ENCODE measurements around the gene CHMP4B. TPM values are rescaled to one million over a fixed set of nuclear protein-coding genes. Genes with fewer than 3 reads are reported as not detected.

The CHMP4B gene
- total RNA-seq, 1 experiment from 2014 or later = 34.3 TPM

- in situ Hi-C loops (cut with HindIII; ENCODE audit: low pct_unique_long_range_greater_than_20kb, low sequenced_read_pairs) = no loop called here
- DNase-seq (ENCODE audit: low read depth, low spot score) = no peak
Measured at GRCh38 chr20:33828967-33829560, 17.9 kb downstream of the CHMP4B start.

- no peak for DNase-seq (ENCODE audit: low read depth, low spot score)
Measured at GRCh38 chr20:33829636-33830035, 18.5 kb downstream of the CHMP4B start.

GRCh38 chr20:33830371-33830770 is 19.2 kb downstream of the CHMP4B start:
- in situ Hi-C loops (cut with HindIII; ENCODE audit: low pct_unique_long_range_greater_than_20kb, low sequenced_read_pairs) = no loop called here
- no peak for DNase-seq (ENCODE audit: low read depth, low spot score)

More at GRCh38 chr20:33829636-33830035, 18.5 kb downstream of the CHMP4B start:
- in situ Hi-C loops (cut with HindIII; ENCODE audit: low pct_unique_long_range_greater_than_20kb, low sequenced_read_pairs) = no loop called here

- no peak for DNase-seq (ENCODE audit: low read depth, low spot score)
- in situ Hi-C loops (cut with HindIII; ENCODE audit: low pct_unique_long_range_greater_than_20kb, low sequenced_read_pairs) = no loop called here
Measured at GRCh38 chr20:33832103-33832804, 21.1 kb downstream of the CHMP4B start.

GRCh38 chr20:33833333-33833732 is 22.2 kb downstream of the CHMP4B start:
- in situ Hi-C loops (cut with HindIII; ENCODE audit: low pct_unique_long_range_greater_than_20kb, low sequenced_read_pairs) = no loop called here
- DNase-seq (ENCODE audit: low read depth, low spot score) = no peak

GRCh38 chr20:33835615-33836172 is 24.5 kb downstream of the CHMP4B start:
- DNase-seq (ENCODE audit: low read depth, low spot score) = no peak
- in situ Hi-C loops (cut with HindIII; ENCODE audit: low pct_unique_long_range_greater_than_20kb, low sequenced_read_pairs) = no loop called here

- in situ Hi-C loops (cut with HindIII; ENCODE audit: low pct_unique_long_range_greater_than_20kb, low sequenced_read_pairs) = no loop called here
- no peak for DNase-seq (ENCODE audit: low read depth, low spot score)
Measured at GRCh38 chr20:33836277-33836676, 25.1 kb downstream of the CHMP4B start.

GRCh38 chr20:33837096-33837830 is 26.1 kb downstream of the CHMP4B start:
- in situ Hi-C loops (cut with HindIII; ENCODE audit: low pct_unique_long_range_greater_than_20kb, low sequenced_read_pairs) = no loop called here
- DNase-seq (ENCODE audit: low read depth, low spot score) = no peak

- DNase-seq (ENCODE audit: low read depth, low spot score) = no peak
- in situ Hi-C loops (cut with HindIII; ENCODE audit: low pct_unique_long_range_greater_than_20kb, low sequenced_read_pairs) = no loop called here
Measured at GRCh38 chr20:33838035-33838864, 27.1 kb downstream of the CHMP4B start.

GRCh38 chr20:33839591-33839990 is 28.4 kb downstream of the CHMP4B start:
- no peak for DNase-seq (ENCODE audit: low read depth, low spot score)
- in situ Hi-C loops (cut with HindIII; ENCODE audit: low pct_unique_long_range_greater_than_20kb, low sequenced_read_pairs) = no loop called here

- in situ Hi-C loops (cut with HindIII; ENCODE audit: low pct_unique_long_range_greater_than_20kb, low sequenced_read_pairs) = no loop called here
Measured at GRCh38 chr20:33840160-33840559, 29.0 kb downstream of the CHMP4B start.

GRCh38 chr20:33840759-33841435 is 29.7 kb downstream of the CHMP4B start:
- in situ Hi-C loops (cut with HindIII; ENCODE audit: low pct_unique_long_range_greater_than_20kb, low sequenced_read_pairs) = no loop called here

More at GRCh38 chr20:33840160-33840559, 29.0 kb downstream of the CHMP4B start:
- DNase-seq (ENCODE audit: low read depth, low spot score) = no peak

GRCh38 chr20:33841436-33841799 is 30.3 kb downstream of the CHMP4B start:
- no peak for DNase-seq (ENCODE audit: low read depth, low spot score)
- in situ Hi-C loops (cut with HindIII; ENCODE audit: low pct_unique_long_range_greater_than_20kb, low sequenced_read_pairs) = no loop called here

More at GRCh38 chr20:33840759-33841435, 29.7 kb downstream of the CHMP4B start:
- DNase-seq (ENCODE audit: low read depth, low spot score) = peak; percentile 37

GRCh38 chr20:33842346-33842745 is 31.2 kb downstream of the CHMP4B start:
- in situ Hi-C loops (cut with HindIII; ENCODE audit: low pct_unique_long_range_greater_than_20kb, low sequenced_read_pairs) = no loop called here
- DNase-seq (ENCODE audit: low read depth, low spot score) = no peak

- no peak for DNase-seq (ENCODE audit: low read depth, low spot score)
- in situ Hi-C loops (cut with HindIII; ENCODE audit: low pct_unique_long_range_greater_than_20kb, low sequenced_read_pairs) = no loop called here
Measured at GRCh38 chr20:33843050-33843449, 31.9 kb downstream of the CHMP4B start.

GRCh38 chr20:33843854-33844253 is 32.7 kb downstream of the CHMP4B start:
- in situ Hi-C loops (cut with HindIII; ENCODE audit: low pct_unique_long_range_greater_than_20kb, low sequenced_read_pairs) = no loop called here
- DNase-seq (ENCODE audit: low read depth, low spot score) = no peak

GRCh38 chr20:33846291-33846935 is 35.3 kb downstream of the CHMP4B start:
- peak; percentile 81 for DNase-seq (ENCODE audit: low read depth, low spot score)
- in situ Hi-C loops (cut with HindIII; ENCODE audit: low pct_unique_long_range_greater_than_20kb, low sequenced_read_pairs) = no loop called here
